ENCODE results near the gene NR4A1.

The NR4A1 gene

GRCh38 chr12:52079576-52080402, 28.5 kb downstream of the NR4A1 start, which contains the start of gene SMIM41:
Gene SMIM41 (plus strand): TSS chr12:52079704. CDS start chr12:52079780, 76 bp downstream.
- no peak for DNase-seq (ENCODE audit: low read depth, low spot score)
- H3K4me3 ChIP-seq (ENCODE audit: insufficient read length, low read depth): no peak within 1 kb of the TSS
- H3K36me3 ChIP-seq (ENCODE audit: insufficient read depth, insufficient read length, low read length): peaks cover 55% of the 10 kb centered on the region
- no peak within 1 kb of the TSS for H3K9ac ChIP-seq (ENCODE audit: insufficient read length, low read depth)
- no peaks in the 10 kb centered on the region for H3K9me3 ChIP-seq (ENCODE audit: insufficient read depth, low read length)
- H3K4me1 ChIP-seq (ENCODE audit: insufficient read depth, insufficient read length): peaks cover 25% of the 10 kb centered on the region
- H3K27me3 ChIP-seq (ENCODE audit: insufficient read depth, insufficient read length): no peaks in the 10 kb centered on the region
- TF ChIP-seq ZNF274 (IDR thresholded peaks at IDR 0.05; ENCODE audit: low read depth, low read length) (no peak), SUZ12 (IDR thresholded peaks at IDR 0.05; ENCODE audit: extremely low read depth, insufficient read depth, insufficient read length) (no peak), YY1 (IDR thresholded peaks at IDR 0.05; ENCODE audit: insufficient read depth, insufficient read length) (no peak)

GRCh38 chr12:52080403-52081251, 29.4 kb downstream of the NR4A1 start:
- H3K9me3 ChIP-seq (ENCODE audit: insufficient read depth, low read length): no peaks in the 10 kb centered on the region
- H3K9ac ChIP-seq (ENCODE audit: insufficient read length, low read depth): peak overlapping the region; percentile 36
- DNase-seq (ENCODE audit: low read depth, low spot score): no peak
- no peak overlapping the region for H3K4me3 ChIP-seq (ENCODE audit: insufficient read length, low read depth)
- H3K27me3 ChIP-seq (ENCODE audit: insufficient read depth, insufficient read length): no peaks in the 10 kb centered on the region
- H3K36me3 ChIP-seq (ENCODE audit: insufficient read depth, insufficient read length, low read length): peaks cover 46% of the 10 kb centered on the region
- no peak for TF ChIP-seq ZNF274 (IDR thresholded peaks at IDR 0.05; ENCODE audit: low read depth, low read length)
- TF ChIP-seq SUZ12 (IDR thresholded peaks at IDR 0.05; ENCODE audit: extremely low read depth, insufficient read depth, insufficient read length): no peak
- no peak for TF ChIP-seq YY1 (IDR thresholded peaks at IDR 0.05; ENCODE audit: insufficient read depth, insufficient read length)
- H3K4me1 ChIP-seq (ENCODE audit: insufficient read depth, insufficient read length): peaks cover 25% of the 10 kb centered on the region

- Histone ChIP-seq H3K27me3 (ENCODE audit: insufficient read depth, insufficient read length) (no peaks in the 10 kb centered on the region), H3K4me3 (ENCODE audit: insufficient read length, low read depth) (no peak overlapping the region), H3K36me3 (ENCODE audit: insufficient read depth, insufficient read length, low read length) (peaks cover 40% of the 10 kb centered on the region), H3K9ac (ENCODE audit: insufficient read length, low read depth) (peak overlapping the region; percentile 61), H3K9me3 (ENCODE audit: insufficient read depth, low read length) (no peaks in the 10 kb centered on the region), H3K4me1 (ENCODE audit: insufficient read depth, insufficient read length) (peaks cover 25% of the 10 kb centered on the region)
- DNase-seq (ENCODE audit: low read depth, low spot score): no peak
- TF ChIP-seq SUZ12 (IDR thresholded peaks at IDR 0.05; ENCODE audit: extremely low read depth, insufficient read depth, insufficient read length): no peak
These were observed 30.1 kb downstream of the NR4A1 start for GRCh38 chr12:52081263-52081733.

- Histone ChIP-seq H3K4me1 (ENCODE audit: insufficient read depth, insufficient read length) (peaks cover 29% of the 10 kb centered on the region), H3K27me3 (ENCODE audit: insufficient read depth, insufficient read length) (no peaks in the 10 kb centered on the region), H3K9me3 (ENCODE audit: insufficient read depth, low read length) (no peaks in the 10 kb centered on the region), H3K4me3 (ENCODE audit: insufficient read length, low read depth) (no peak overlapping the region), H3K9ac (ENCODE audit: insufficient read length, low read depth) (peak overlapping the region; percentile 61), H3K36me3 (ENCODE audit: insufficient read depth, insufficient read length, low read length) (peaks cover 31% of the 10 kb centered on the region)
- TF ChIP-seq SUZ12 (IDR thresholded peaks at IDR 0.05; ENCODE audit: extremely low read depth, insufficient read depth, insufficient read length) (no peak), ZNF274 (IDR thresholded peaks at IDR 0.05; ENCODE audit: low read depth, low read length) (no peak), YY1 (IDR thresholded peaks at IDR 0.05; ENCODE audit: insufficient read depth, insufficient read length) (no peak)
- DNase-seq (ENCODE audit: low read depth, low spot score): no peak
These were observed 30.9 kb downstream of the NR4A1 start for GRCh38 chr12:52082026-52082668.

GRCh38 chr12:52082669-52082987, 31.4 kb downstream of the NR4A1 start:
- Histone ChIP-seq H3K9ac (ENCODE audit: insufficient read length, low read depth) (peak overlapping the region; percentile 57), H3K4me1 (ENCODE audit: insufficient read depth, insufficient read length) (peaks cover 31% of the 10 kb centered on the region)
- TF ChIP-seq SUZ12 (IDR thresholded peaks at IDR 0.05; ENCODE audit: extremely low read depth, insufficient read depth, insufficient read length) (no peak), ZNF274 (IDR thresholded peaks at IDR 0.05; ENCODE audit: low read depth, low read length) (no peak)

GRCh38 chr12:52082988-52083637, 31.9 kb downstream of the NR4A1 start:
- no peaks in the 10 kb centered on the region for H3K27me3 ChIP-seq (ENCODE audit: insufficient read depth, insufficient read length)
- no peak for DNase-seq (ENCODE audit: low read depth, low spot score)
- H3K4me1 ChIP-seq (ENCODE audit: insufficient read depth, insufficient read length): peaks cover 31% of the 10 kb centered on the region
- TF ChIP-seq SUZ12 (IDR thresholded peaks at IDR 0.05; ENCODE audit: extremely low read depth, insufficient read depth, insufficient read length) (no peak), ZNF274 (IDR thresholded peaks at IDR 0.05; ENCODE audit: low read depth, low read length) (no peak), YY1 (IDR thresholded peaks at IDR 0.05; ENCODE audit: insufficient read depth, insufficient read length) (no peak)
- peaks cover 22% of the 10 kb centered on the region for H3K36me3 ChIP-seq (ENCODE audit: insufficient read depth, insufficient read length, low read length)
- peak overlapping the region; percentile 57 for H3K9ac ChIP-seq (ENCODE audit: insufficient read length, low read depth)
- no peak overlapping the region for H3K4me3 ChIP-seq (ENCODE audit: insufficient read length, low read depth)
- H3K9me3 ChIP-seq (ENCODE audit: insufficient read depth, low read length): no peaks in the 10 kb centered on the region

More at GRCh38 chr12:52082669-52082987, 31.4 kb downstream of the NR4A1 start:
- no peak overlapping the region for H3K4me3 ChIP-seq (ENCODE audit: insufficient read length, low read depth)
- no peaks in the 10 kb centered on the region for H3K9me3 ChIP-seq (ENCODE audit: insufficient read depth, low read length)
- no peaks in the 10 kb centered on the region for H3K27me3 ChIP-seq (ENCODE audit: insufficient read depth, insufficient read length)
- peaks cover 27% of the 10 kb centered on the region for H3K36me3 ChIP-seq (ENCODE audit: insufficient read depth, insufficient read length, low read length)
- DNase-seq (ENCODE audit: low read depth, low spot score): no peak

All from NT2/D1 (cell line).